ENCODE results near the gene GPX3.

The GPX3 gene

DNA sequence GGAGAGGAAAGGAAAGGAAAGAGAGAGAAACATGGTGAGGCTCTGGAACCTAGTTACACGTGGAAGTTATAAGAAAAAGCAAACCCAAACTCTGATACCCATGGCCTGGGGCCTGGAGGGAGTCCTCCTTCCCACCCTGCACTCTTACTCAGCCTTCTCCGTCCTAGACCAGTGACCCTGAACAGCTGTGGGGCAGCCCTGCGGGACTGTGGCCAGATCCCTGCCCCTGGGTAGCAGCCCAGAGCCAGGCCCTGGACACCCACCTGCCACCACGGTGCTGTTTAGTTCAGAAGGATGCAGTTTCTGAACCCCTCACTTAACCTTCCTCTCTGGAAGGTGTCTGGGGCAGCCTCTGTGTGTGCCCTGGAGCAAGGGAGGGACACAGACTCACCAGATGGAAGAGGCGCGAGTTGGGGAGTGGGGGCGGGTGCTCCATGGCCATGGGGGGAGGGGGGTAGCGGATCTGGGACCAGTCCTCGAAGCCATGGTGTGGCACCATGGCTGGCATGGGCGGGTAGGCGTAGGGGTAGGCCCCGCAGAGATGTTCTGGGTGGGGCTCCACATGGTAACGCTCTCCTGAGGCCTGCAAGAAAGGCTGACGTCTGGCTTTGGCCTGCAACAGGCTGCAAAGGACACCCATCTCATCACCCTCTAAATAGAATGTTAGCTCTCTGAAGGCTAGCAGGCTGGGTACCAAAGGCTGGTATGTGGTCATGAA is 13.0 kb downstream of the GPX3 start:
- H3K27me3 ChIP-seq (replicated peaks; ENCODE audit: control insufficient read depth, insufficient read depth, low read length), result no peaks in the 10 kb centered on the region
- TF ChIP-seq, protein P1, sequence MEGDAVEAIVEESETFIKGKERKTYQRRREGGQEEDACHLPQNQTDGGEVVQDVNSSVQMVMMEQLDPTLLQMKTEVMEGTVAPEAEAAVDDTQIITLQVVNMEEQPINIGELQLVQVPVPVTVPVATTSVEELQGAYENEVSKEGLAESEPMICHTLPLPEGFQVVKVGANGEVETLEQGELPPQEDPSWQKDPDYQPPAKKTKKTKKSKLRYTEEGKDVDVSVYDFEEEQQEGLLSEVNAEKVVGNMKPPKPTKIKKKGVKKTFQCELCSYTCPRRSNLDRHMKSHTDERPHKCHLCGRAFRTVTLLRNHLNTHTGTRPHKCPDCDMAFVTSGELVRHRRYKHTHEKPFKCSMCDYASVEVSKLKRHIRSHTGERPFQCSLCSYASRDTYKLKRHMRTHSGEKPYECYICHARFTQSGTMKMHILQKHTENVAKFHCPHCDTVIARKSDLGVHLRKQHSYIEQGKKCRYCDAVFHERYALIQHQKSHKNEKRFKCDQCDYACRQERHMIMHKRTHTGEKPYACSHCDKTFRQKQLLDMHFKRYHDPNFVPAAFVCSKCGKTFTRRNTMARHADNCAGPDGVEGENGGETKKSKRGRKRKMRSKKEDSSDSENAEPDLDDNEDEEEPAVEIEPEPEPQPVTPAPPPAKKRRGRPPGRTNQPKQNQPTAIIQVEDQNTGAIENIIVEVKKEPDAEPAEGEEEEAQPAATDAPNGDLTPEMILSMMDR (IDR thresholded peaks at IDR 0.05; ENCODE audit: insufficient read depth, low read length, poor library complexity, severe bottlenecking), result no peak
- H3K36me3 ChIP-seq (ENCODE audit: control insufficient read depth, insufficient read depth, low read length), result peaks cover 75% of the 10 kb centered on the region
- no peak for DNase-seq (ENCODE audit: extremely low read depth, insufficient read length)
- no peak overlapping the region for H3K4me3 ChIP-seq (replicated peaks; ENCODE audit: low read depth, low read length)

DNA sequence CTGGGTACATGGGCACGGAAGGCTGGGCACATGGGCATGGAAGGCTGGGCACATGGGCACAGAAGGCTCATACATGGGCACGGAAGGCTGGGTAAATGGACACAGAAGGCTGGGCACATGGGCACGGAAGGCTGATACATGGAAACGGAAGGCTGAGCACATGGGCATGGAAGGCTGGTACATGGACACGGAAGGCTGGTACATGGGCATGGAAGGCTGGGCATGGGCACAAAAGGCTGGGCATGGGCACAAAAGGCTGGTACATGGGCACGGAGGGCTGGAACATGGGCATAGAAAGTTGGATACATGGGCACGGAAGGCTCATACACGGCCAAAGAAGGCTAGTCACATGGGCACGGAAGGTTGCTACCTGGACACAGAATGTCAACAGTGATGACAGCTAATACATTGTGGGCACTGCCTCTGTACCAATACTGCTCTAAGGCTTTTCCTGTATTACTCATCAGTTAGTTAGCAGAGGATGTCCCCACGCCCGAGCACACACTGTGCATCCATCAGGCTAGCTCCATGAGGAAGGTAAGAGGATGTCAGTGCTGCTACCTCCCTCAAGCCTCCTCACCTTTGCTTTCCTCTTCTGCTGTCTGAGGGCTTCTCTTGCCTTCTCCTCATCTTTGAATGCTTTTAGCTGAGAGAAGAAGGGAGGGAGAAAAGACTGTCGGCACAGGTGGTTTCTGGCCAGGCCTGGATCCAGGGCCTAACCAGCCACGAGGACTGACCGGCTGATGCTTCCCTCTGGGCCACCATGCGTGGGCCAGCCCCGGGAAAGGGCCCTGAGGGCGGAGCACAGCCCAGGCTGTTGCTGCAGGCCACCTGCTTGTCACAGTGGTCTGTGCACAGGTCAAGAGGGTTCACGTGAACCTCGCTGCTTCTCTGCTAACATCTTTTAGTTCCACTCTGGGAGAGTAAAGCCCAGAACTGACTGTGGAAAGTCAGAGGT is 14.3 kb downstream of the GPX3 start:
- H3K27me3 ChIP-seq (replicated peaks; ENCODE audit: control insufficient read depth, insufficient read depth, low read length), result no peaks in the 10 kb centered on the region
- no peak for DNase-seq (ENCODE audit: extremely low read depth, insufficient read length)
- H3K36me3 ChIP-seq (ENCODE audit: control insufficient read depth, insufficient read depth, low read length), result peaks cover 74% of the 10 kb centered on the region
- H3K4me3 ChIP-seq (replicated peaks; ENCODE audit: low read depth, low read length), result no peak overlapping the region
- TF ChIP-seq, protein P1 (IDR thresholded peaks at IDR 0.05; ENCODE audit: insufficient read depth, low read length, poor library complexity, severe bottlenecking), result no peak

DNA sequence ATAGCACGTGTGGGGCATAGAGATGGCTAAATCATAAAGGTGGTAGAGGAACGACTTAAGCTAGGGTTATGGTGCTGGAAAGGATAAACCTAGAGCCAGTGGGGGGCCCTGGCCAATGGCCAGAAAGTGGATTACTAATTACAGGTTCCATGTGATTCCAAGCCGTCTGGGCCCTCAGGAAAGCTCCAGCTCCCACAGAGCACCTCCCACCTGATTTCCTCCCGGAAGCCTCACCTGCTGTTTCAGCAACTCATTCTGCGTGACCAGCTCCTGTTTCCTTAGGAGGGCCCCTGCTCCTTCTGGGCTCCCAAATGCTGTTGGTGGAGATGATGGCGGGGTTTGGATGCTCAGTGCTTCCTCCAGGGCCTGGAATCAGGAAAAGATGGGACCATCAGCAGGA is 16.2 kb downstream of the GPX3 start:
- peaks cover 73% of the 10 kb centered on the region for H3K36me3 ChIP-seq (ENCODE audit: control insufficient read depth, insufficient read depth, low read length)
- DNase-seq (ENCODE audit: extremely low read depth, insufficient read length), result no peak
- no peaks in the 10 kb centered on the region for H3K27me3 ChIP-seq (replicated peaks; ENCODE audit: control insufficient read depth, insufficient read depth, low read length)
- H3K4me3 ChIP-seq (replicated peaks; ENCODE audit: low read depth, low read length), result no peak overlapping the region
- TF ChIP-seq, protein P1 (IDR thresholded peaks at IDR 0.05; ENCODE audit: insufficient read depth, low read length, poor library complexity, severe bottlenecking), result no peak

DNA sequence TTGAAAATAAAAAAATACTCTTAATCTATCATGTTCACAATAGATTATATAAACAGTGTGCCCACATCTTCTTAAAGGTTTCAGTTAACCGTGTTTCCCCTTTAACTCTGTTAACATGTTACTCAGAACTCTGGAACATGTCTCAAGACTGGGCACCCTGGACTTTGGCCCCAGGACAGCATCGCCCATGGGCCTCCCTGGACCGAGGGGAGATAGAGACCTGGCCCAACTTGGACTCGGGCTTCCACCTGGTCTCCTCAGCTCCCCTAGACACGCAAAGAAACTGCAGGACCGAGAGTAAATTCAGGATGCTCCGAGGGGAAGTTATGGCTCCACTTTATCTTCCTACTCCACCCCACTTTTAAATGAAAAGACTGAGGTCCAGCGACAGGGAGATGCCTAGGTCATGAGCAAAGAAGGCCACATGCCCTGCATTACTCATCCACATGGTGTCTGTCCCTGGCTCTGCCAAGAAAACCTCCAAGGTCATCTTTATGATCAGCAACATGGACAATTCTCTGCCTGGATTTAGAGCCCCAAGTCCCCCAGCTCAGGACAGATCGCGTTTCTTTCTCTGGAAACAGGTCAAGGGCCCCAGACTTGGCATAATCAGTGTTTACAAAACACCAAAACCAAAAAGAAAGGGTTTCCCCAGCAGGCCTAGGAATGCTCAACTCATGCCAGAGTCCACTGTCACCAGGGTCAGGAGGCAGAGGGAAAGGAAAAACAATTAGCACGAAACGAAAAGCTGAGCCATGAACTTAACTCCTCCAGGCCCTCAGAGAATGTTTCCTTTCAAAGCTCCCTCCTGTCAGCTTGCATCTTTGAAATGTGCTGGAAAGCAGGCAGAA is 17.4 kb downstream of the GPX3 start:
- no peak overlapping the region for H3K4me3 ChIP-seq (replicated peaks; ENCODE audit: low read depth, low read length)
- DNase-seq (ENCODE audit: extremely low read depth, insufficient read length), result no peak
- TF ChIP-seq, protein P1 (IDR thresholded peaks at IDR 0.05; ENCODE audit: insufficient read depth, low read length, poor library complexity, severe bottlenecking), result no peak
- H3K36me3 ChIP-seq (ENCODE audit: control insufficient read depth, insufficient read depth, low read length), result peaks cover 72% of the 10 kb centered on the region
- H3K27me3 ChIP-seq (replicated peaks; ENCODE audit: control insufficient read depth, insufficient read depth, low read length), result no peaks in the 10 kb centered on the region

DNA sequence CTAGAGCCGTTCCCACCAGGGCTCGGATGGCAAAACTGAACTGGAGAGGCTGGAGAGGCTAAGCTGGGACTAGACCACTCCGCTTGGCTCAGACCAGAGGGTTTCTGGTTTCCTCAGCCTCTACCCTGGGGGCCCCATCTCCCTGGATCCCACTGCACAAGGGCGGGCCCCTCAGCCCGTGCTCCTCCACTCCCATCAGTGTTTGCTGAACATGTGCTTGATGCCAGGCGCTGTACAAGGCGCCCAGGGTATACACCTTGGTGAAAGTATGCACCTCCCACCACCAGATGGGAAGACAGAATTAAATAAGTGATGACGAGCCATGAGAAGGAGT is 18.0 kb downstream of the GPX3 start:
- H3K27me3 ChIP-seq (replicated peaks; ENCODE audit: control insufficient read depth, insufficient read depth, low read length), result no peaks in the 10 kb centered on the region
- H3K4me3 ChIP-seq (replicated peaks; ENCODE audit: low read depth, low read length), result no peak overlapping the region
- TF ChIP-seq, protein P1 (IDR thresholded peaks at IDR 0.05; ENCODE audit: insufficient read depth, low read length, poor library complexity, severe bottlenecking), result no peak
- peaks cover 71% of the 10 kb centered on the region for H3K36me3 ChIP-seq (ENCODE audit: control insufficient read depth, insufficient read depth, low read length)
- DNase-seq (ENCODE audit: extremely low read depth, insufficient read length), result no peak

All from GM06990 (cell line).